Cardiac muscle cell (in vitro differentiated cells and primary cell): Measurements from ENCODE around the gene TMEM266. TPM values are rescaled to one million over a fixed set of nuclear protein-coding genes. Genes with fewer than 3 reads are reported as not detected.

Experiments used
- DNase-seq, 2 donors: peaks; one replicate each; pipeline versions ENCODE4 v3.0.0 to v3.0.0-alpha.2; 2010 to 2017; ENCODE audit warnings: low read depth in 1 of 2, low spot score in 1 of 2
- H3K27ac ChIP-seq: fragments of 200-600 bp; sonication (generic); 2 replicates; pipeline ENCODE4 v1.5.1; 2016
- H3K27me3 ChIP-seq: fragments of 200-600 bp; sonication (generic); 2 replicates; pipeline ENCODE4 v1.6.0; 2016; ENCODE audit warnings: control low read depth
- H3K36me3 ChIP-seq: fragments of 200-600 bp; sonication (generic); 2 replicates; pipeline ENCODE4 v1.5.1; 2016; ENCODE audit warnings: control low read depth
- H3K4me1 ChIP-seq: fragments of 200-600 bp; sonication (generic); 2 replicates; pipeline ENCODE4 v1.8.1; 2017; ENCODE audit warnings: low read depth, mild to moderate bottlenecking, mixed run types
- H3K4me3 ChIP-seq: fragments of 200-600 bp; sonication (generic); 2 replicates; pipeline ENCODE4 v1.5.1; 2016; ENCODE audit warnings: mild to moderate bottlenecking
- H3K9me3 ChIP-seq: fragments of 200-600 bp; sonication (generic); 2 replicates; pipeline ENCODE4 v1.5.1; 2017; ENCODE audit warnings: low read depth, mild to moderate bottlenecking, control low read depth
- polyA plus RNA-seq: library from polyadenylated mRNA; unstranded; fragments of >200 nt; fragmentation: Nextera tagmentation; extraction: Ambion mirVana; gene quantifications from 2 replicates; pipeline ENCODE4 v1.2.1, GENCODE V29; 2016
- total RNA-seq: library from RNA; depleted of rRNA; stranded (reverse); fragments of >200 nt; gene quantifications from 2 replicates; pipeline ENCODE4 v1.2.3, GENCODE V29; 2016
- TF ChIP-seq, protein P1 (sequence below): IDR thresholded peaks from 2 replicates; pipeline ENCODE4 v1.5.1; 2012; ENCODE audit warnings: low read depth, mild to moderate bottlenecking, low read length

The TMEM266 gene
- total and polyA plus RNA-seq, 2 experiments from 2014 or later = 0.12 to 1.5 TPM

DNA sequence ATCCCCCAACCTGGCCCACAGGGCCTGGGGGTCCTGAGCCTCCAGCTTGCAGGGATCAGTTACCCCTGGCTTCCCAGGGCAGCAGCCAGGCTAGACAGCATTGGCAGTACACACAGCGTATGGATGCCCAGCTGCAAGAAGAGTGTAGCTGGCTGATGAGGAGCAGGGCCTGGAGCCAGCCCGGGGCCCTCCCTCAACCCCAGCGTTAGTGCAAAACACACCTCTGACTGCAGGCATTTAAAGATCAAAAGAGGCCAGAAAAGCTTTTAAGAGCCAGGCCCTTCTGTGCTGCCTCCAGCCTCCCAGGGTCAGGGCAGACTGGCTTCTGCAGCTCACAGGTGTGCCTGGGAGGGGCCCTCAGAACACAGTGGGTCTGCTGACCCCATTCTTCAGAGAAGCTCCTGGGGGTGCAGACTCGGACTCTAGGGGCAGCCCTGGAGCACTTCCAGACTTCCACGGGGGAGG, 140.9 kb downstream of the TMEM266 start:
- DNase-seq = no peak

DNA sequence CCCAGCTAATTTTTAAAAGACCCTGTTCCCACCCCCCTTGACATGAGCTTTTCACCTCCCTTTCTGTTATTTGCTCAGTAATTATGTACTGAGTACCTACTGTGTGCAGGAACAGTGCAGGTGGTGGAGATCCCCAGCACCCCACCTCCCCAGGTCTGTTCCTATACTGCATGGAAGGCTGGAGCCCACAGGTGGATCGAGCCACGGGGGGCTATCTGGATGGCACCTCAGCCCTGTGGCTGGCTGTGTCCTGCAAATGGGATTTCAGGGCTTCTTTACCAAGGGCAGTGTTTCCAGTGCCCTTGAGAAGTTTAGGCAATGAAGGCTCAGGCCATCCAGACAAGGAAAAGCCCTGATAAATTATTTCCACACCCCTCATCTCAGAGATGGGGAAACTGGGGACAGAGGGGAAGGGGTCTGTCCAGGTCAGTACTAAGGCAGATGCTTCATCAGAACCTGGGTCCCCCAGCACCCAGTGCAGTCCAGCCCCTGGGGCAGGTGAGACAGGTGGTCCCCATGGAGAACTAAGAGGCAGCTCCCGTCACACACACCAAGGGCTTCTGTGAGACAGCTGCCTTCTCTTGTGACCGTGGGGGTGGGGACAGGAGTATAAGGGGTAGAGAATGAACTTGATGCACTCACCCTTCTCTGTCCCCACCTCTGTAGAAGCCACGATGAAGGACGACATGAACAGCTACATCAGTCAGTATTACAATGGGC, 141.9 kb downstream of the TMEM266 start:
- Histone ChIP-seq H3K27me3 (no peaks in the 10 kb centered on the region), H3K4me3 (no peak overlapping the region), H3K9me3 (no peaks in the 10 kb centered on the region), H3K4me1 (peaks cover 3% of the 10 kb centered on the region), H3K27ac (no peak overlapping the region), H3K36me3 (no peaks in the 10 kb centered on the region)
- TF ChIP-seq, protein P1, sequence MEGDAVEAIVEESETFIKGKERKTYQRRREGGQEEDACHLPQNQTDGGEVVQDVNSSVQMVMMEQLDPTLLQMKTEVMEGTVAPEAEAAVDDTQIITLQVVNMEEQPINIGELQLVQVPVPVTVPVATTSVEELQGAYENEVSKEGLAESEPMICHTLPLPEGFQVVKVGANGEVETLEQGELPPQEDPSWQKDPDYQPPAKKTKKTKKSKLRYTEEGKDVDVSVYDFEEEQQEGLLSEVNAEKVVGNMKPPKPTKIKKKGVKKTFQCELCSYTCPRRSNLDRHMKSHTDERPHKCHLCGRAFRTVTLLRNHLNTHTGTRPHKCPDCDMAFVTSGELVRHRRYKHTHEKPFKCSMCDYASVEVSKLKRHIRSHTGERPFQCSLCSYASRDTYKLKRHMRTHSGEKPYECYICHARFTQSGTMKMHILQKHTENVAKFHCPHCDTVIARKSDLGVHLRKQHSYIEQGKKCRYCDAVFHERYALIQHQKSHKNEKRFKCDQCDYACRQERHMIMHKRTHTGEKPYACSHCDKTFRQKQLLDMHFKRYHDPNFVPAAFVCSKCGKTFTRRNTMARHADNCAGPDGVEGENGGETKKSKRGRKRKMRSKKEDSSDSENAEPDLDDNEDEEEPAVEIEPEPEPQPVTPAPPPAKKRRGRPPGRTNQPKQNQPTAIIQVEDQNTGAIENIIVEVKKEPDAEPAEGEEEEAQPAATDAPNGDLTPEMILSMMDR = no peak
- DNase-seq = no peak

More for the DNA sequence above, 140.9 kb downstream of the TMEM266 start:
- H3K27me3 ChIP-seq = no peaks in the 10 kb centered on the region
- no peak overlapping the region for H3K27ac ChIP-seq
- H3K4me3 ChIP-seq = no peak overlapping the region
- peaks cover 7% of the 10 kb centered on the region for H3K4me1 ChIP-seq
- H3K36me3 ChIP-seq = no peaks in the 10 kb centered on the region
- TF ChIP-seq, protein P1 = no peak
- H3K9me3 ChIP-seq = no peaks in the 10 kb centered on the region

DNA sequence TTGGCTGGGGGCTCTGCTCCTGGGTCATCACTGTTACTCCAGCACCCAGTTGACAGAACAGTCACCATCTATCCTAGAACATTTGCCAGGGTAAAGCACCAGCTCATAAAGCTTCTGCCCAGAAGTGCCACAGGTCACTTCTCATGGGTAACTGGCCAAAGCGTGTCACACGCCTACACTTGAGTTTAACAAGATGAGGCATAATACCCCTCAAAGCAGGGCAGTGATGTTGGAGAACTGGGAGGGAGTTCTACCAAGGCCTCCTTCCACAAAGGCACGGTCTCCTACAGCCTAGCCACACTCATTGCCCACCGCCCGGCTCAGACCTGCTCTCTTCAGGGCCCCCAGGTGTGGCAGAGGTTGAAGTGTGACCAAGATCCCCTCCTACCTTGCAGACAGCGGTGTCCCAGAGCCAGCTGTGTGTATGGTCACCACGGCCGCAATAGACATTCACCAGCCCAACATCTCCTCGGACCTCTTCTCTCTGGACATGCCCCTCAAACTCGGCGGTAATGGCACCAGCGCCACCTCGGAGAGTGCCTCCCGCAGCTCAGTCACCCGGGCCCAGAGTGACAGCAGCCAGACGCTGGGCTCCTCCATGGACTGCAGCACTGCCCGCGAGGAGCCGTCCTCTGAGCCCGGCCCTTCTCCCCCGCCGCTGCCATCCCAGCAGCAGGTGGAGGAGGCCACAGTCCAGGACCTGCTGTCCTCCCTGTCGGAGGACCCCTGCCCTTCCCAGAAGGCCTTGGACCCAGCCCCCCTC, 143.7 kb downstream of the TMEM266 start:
- Histone ChIP-seq H3K36me3 (no peaks in the 10 kb centered on the region), H3K4me1 (peaks cover 11% of the 10 kb centered on the region), H3K4me3 (no peak overlapping the region), H3K27me3 (no peaks in the 10 kb centered on the region), H3K27ac (no peak overlapping the region), H3K9me3 (no peaks in the 10 kb centered on the region)
- TF ChIP-seq, protein P1 = no peak
- no peak for DNase-seq

DNA sequence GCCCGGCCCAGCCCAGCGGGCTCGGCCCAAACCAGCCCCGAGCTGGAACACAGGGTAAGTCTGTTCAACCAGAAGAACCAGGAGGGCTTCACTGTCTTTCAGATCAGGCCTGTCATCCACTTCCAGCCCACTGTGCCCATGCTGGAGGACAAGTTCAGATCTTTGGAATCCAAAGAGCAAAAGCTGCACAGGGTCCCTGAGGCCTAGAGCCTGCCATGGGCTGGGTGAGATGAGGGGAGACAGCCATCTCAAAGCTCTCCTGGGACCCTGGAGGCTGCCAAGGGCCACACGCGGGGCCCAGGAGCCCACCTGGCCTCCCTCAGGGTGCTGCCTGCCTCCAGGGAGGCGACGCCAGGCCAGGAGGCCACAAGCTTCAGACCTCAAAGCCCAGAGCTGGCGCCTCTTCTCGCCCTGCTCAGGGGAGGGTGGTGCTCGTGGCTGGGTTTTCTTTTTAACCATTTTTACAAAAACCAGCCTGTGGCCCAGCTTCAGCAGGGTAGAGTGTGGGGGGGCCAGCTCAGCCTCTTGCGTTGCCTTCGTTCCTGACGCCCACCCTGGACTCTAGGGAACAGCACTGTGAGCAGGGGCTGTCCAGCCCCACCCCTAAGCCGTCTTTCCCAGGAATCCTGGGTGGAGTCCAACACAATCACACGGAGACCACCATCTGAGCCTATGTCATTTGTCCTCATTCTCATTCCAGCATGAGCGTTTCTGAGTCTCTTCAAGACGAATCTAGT, 144.5 kb downstream of the TMEM266 start:
- Histone ChIP-seq H3K27me3 (no peaks in the 10 kb centered on the region), H3K4me3 (no peak overlapping the region), H3K9me3 (no peaks in the 10 kb centered on the region), H3K36me3 (no peaks in the 10 kb centered on the region), H3K27ac (no peak overlapping the region), H3K4me1 (peaks cover 11% of the 10 kb centered on the region)
- DNase-seq = no peak
- TF ChIP-seq, protein P1 = no peak

DNA sequence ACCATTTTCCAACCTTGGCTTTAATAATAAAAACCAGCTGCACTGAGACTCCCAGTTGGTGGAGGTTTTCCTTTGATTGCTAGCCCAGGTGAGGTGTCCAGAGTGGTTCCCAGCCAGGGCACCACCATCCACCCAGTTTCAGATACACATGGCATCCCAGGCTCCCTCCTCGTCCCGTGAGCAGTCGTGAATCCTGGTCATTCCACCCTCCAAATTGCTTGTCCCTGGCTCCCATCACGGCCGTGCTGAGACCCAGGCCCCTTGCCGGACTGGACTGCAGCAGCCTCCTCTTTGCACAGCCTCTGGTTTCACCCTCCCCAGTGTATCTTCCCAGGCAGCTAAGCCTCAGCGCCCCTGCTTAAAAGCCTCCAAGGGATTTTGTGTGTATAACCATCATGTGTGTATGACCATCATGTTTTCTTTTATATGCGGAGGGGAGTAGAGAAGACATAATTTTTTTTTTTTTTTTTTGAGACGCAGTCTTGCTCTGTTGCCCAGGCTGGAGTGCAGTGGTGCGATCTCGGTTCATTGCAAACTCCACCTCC, 145.2 kb downstream of the TMEM266 start:
- Histone ChIP-seq H3K27ac (no peak overlapping the region), H3K4me3 (no peak overlapping the region), H3K36me3 (no peaks in the 10 kb centered on the region), H3K27me3 (no peaks in the 10 kb centered on the region), H3K9me3 (no peaks in the 10 kb centered on the region), H3K4me1 (peaks cover 11% of the 10 kb centered on the region)
- TF ChIP-seq, protein P1 = no peak
- DNase-seq = no peak
